Hindlimb muscle (tissue), 1 donor: ENCODE measurements around the gene PAMR1. TPM values are rescaled to one million over a fixed set of nuclear protein-coding genes. Genes with fewer than 3 reads are reported as not detected.
A peak's percentile ranks its signal among the peaks of the same experiment; 100 is the strongest.
"Not testable (repeated sequence)": the region's sequence is repeated elsewhere in the genome, so short reads cannot be mapped to it uniquely, and the experiment has no call there.

Experiments used
- DNase-seq: peaks from one replicate; pipeline ENCODE4 v3.0.0-alpha.2; 2013
- polyA plus RNA-seq: library from polyadenylated mRNA; unstranded; fragments of 120-200 nt; gene quantifications from one replicate; pipeline ENCODE4 v1.2.1, GENCODE V29; 2013; ENCODE audit not compliant: insufficient read length

PAMR1 gene
- polyA plus RNA-seq = 8.4 TPM

- DNase-seq = peak; percentile 85
These were observed at the start of gene PAMR1 for GRCh38 chr11:35525501-35526175. Gene PAMR1 (minus strand): TSS chr11:35525616. CDS start chr11:35525585, 31 bp downstream.

- no peak for DNase-seq
These were observed 46.3 kb upstream of the PAMR1 start for GRCh38 chr11:35571696-35572095.

GRCh38 chr11:35567737-35568465, 42.5 kb upstream of the PAMR1 start:
- no peak for DNase-seq

- no peak for DNase-seq
These were observed 41.5 kb upstream of the PAMR1 start for GRCh38 chr11:35566885-35567284.

GRCh38 chr11:35566181-35566580, 40.8 kb upstream of the PAMR1 start:
- DNase-seq = no peak

- no peak for DNase-seq
These were observed 38.8 kb upstream of the PAMR1 start for GRCh38 chr11:35564245-35564595.

- no peak for DNase-seq
These were observed 38.2 kb upstream of the PAMR1 start for GRCh38 chr11:35563484-35564244.

GRCh38 chr11:35559949-35560348, 34.5 kb upstream of the PAMR1 start:
- DNase-seq = no peak

GRCh38 chr11:35558513-35558912, 33.1 kb upstream of the PAMR1 start:
- peak; percentile 83 for DNase-seq

- no peak for DNase-seq
These were observed 30.1 kb upstream of the PAMR1 start for GRCh38 chr11:35555488-35555887.

- no peak for DNase-seq
These were observed 29.3 kb upstream of the PAMR1 start for GRCh38 chr11:35554491-35555437.

GRCh38 chr11:35553831-35554230, 28.4 kb upstream of the PAMR1 start:
- DNase-seq = no peak

GRCh38 chr11:35553021-35553420, 27.6 kb upstream of the PAMR1 start:
- no peak for DNase-seq

- DNase-seq = no peak
These were observed 27.2 kb upstream of the PAMR1 start for GRCh38 chr11:35552616-35553015.

GRCh38 chr11:35550374-35551036, 25.1 kb upstream of the PAMR1 start:
- DNase-seq = no peak

GRCh38 chr11:35549787-35550186, 24.4 kb upstream of the PAMR1 start:
- no peak for DNase-seq

GRCh38 chr11:35548925-35549561, 23.6 kb upstream of the PAMR1 start:
- no peak for DNase-seq

- DNase-seq = not testable (repeated sequence)
These were observed 22.6 kb upstream of the PAMR1 start for GRCh38 chr11:35547995-35548394.

GRCh38 chr11:35546317-35546716, 20.9 kb upstream of the PAMR1 start:
- no peak for DNase-seq

- DNase-seq = no peak
These were observed 20.1 kb upstream of the PAMR1 start for GRCh38 chr11:35545391-35546003.

- DNase-seq = no peak
These were observed 18.1 kb upstream of the PAMR1 start for GRCh38 chr11:35543481-35543880.
